Putamen (tissue), 1 donor: Measurements from ENCODE around the gene RMDN3.

Experiments
- DNase-seq: peaks from one replicate; pipeline ENCODE4 v3.0.0-alpha.2; 2016; ENCODE audit warnings: low spot score

The RMDN3 gene

DNA sequence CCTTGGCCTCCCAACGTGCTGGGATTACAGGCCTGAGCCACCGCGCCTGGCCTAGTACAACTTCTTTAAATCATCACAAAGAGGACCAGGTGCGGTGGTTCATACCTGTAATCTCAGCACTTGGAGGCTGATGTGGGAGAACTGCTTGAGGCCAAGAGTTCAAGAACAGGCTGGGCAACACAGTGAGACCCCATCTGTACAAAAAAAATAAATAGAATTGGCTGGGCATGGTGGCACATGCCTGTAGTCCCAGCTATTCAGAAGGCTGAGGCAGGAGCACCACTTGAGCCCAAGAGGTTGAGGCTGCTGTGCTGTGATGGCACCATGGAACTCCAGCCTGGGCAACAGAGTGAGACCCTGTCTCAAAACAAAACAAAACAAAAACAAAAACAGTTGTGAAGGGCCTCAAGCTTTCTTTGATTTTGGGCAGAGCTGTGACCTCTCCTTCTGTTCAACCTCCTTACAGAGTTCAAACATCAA, 5.9 kb downstream of the RMDN3 start:
- no peak for DNase-seq

DNA sequence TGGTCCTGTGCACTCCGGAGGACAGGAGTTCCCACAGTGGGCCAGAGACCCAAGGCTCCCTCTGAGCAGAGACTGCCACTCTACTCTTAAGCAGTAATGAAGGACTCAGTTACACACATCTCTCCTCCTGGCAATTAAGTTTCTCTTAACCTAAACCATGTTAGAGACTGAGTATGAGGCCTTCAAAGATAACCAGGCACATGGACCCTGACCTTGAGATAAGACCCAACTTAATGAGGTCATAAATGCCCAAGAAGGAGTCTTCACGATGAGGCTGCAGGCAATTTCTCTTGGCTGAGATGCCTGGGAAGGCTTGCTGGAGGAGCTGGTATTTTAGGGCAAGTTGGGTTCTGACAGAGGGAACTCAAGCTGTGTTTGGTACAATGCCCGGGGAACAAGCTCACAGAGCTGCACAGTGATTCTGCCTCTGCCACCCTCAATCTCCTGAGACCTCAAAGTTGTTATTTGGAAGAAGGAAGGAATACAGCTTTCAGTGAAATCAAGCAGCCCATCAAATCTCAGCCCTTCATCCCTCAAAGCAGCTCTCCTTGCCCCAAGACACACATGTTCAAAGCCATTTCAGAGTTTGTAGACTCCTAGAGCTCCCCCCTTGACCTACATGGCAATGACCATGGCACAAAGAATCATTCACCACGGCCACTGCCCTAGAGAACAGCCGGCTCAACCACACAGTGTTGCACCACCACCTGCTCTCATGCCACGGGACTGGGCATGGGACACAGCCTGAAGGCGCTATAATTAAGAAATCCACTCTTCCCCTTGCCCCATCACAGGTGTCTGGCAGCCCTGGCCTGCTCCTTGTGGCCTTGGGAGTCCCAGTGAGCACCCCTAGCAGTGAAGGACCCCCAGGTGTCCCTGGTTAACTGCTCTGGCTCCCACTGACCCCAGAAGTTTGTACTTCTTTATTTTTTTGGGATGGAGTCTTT, 7.1 kb downstream of the RMDN3 start:
- DNase-seq = no peak

DNA sequence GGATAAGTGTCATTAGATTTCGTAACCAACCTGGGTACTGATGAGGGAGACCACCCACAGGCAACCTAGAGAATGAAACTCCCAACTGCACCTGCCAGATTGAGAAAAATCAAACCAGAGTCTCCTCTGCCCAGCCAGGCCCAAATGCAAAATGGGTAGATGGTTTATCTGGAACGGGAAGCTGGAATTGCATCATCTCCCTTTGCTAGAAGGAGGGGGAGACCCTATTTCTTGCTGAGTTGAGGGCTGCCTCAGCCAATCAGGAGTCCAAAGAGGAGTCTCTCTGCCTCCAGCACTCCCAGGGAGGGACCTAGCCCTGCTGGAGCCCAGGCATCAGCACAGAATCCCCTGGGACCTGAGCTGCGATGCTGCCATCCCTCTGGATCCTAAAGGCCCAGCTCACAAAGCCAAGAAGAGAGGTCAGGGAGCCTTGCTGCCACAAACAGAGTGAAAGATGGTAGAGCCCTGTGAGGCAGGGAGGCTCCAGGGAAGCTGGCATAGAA, 8.1 kb downstream of the RMDN3 start:
- DNase-seq = no peak

DNA sequence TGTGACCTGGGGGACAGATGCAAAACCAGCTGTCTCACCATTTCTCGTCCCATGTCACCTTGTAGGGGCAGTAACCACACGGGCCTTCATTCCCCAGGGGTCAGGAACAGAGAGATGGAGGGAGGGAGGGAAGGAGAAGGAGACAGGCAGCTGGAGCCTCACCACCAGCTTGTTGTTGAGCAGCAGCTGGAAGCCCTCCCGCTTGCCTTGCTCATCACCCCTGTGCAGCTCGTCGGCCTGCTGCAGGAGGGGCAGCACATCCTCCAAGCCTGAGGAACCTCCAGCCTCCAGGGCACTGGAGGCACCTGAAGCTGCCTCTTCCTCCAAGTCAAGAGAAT, 10.3 kb downstream of the RMDN3 start:
- DNase-seq = no peak

DNA sequence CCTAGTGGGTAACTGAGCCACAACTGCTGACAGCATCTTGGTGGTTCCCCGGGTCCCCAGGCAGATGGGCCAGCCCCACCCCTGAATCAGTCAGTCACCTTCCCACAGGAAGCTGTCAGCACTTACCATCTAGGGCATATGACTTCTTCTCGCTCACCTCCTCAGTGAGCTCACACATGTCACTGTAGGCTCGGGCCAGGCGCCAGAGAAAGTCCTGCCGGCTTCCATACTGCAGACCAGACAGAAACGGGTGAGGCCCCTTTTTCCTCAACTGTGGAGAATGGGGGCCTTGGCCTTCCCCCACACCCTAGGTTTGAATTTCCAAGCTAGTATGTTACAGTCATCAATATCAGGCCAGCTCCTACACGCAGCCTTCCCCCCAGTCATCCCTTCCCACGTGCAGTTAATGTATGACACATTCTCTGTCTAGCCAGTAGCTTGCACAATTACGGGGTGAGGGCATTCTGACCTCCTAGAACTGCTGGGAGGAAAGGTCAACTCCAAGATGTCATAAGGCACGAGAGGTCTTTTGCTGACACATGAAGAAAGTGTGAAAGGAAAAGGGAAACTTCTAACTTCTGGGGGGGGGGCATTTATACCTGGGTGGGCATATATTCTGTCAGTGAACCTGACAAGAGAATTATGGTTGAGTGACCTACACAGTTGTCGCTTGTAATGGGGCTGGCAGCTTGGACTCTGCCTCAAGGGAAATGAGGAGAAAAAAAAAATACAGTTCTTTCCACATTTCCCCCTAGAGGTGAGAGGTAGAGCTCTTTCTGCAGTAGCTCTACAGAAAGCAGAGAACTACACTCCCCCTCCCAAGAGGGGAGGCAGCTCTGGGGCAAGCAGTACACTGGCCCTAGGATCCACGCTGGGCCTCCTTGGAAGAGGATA, 10.9 kb downstream of the RMDN3 start:
- DNase-seq = no peak

DNA sequence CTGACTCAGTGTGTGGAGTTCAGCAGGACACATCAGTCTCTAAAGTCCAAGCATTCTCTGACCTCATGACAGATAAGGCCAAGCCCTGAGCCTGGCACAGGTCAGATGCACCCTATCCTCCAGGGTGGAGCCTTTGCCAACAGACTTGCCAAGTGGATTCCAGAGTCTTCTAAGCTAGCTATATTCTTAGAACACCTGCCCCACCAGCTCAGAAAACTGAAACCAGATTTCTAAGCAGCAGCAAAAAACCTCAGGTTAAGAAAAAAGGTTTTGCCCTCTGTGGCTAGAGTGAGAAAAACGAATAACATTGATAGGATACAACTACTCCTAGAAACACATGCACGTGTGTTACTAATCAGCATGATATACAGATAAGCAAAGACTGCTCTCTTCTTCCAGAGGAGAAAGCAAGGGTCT, 11.6 kb downstream of the RMDN3 start:
- DNase-seq = no peak

DNA sequence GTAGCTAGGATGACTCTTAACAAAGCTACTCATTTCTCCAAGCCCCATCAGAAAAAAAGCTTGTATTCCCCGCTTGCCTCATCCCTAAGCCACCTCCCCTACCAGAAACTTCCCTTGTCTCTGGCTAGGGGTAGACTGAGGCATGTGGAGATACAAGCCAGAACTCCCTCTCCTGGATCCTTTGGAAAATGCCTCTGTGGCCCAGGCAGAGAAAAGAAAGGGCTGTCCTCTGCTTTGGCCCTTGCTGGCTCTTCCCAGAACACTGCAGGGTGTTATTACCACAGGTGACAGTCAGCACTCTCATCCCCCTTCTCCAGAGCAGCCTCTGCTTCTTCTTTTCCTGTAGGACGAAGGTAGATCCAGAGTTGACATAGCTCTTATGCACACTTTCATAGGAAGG, 15.2 kb downstream of the RMDN3 start:
- no peak for DNase-seq

DNA sequence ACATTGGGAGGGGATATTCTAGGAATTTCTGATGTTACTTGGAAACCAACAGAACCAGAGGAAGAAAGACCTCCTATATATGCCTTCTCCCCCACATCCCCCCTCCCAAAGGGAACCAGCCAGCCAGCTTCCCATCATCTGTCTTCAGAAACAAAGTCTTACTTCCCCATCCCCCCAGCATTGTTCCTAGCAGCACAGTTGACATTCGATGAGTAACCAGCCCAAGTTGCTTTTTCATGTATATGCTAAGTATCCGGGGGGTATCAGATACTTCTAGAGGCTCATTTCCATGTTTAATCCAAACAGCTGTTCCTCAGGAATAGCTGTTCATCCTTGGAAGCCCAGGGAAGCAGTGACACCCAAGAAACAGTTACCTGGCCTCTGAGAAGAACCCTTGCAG, 16.0 kb downstream of the RMDN3 start:
- no peak for DNase-seq

DNA sequence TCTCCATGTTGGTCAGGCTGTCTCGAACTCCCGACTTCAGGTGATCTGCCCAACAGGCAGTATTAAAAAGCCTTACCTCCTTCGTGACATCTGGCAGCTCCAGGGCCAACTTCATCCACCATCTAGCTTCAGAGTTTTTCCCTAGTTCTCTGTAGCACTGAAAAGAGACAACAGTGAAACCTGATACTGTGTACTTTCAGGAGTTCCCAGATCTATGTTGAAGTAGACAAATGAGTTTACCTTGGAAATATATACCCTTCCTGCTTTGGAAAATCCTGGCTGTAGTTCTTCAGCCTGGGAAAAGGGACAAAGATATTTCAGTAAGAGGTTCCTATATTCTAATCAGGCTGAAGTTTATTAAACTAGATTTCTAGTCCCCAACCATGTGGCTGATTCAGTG, 18.0 kb downstream of the RMDN3 start:
- no peak for DNase-seq

DNA sequence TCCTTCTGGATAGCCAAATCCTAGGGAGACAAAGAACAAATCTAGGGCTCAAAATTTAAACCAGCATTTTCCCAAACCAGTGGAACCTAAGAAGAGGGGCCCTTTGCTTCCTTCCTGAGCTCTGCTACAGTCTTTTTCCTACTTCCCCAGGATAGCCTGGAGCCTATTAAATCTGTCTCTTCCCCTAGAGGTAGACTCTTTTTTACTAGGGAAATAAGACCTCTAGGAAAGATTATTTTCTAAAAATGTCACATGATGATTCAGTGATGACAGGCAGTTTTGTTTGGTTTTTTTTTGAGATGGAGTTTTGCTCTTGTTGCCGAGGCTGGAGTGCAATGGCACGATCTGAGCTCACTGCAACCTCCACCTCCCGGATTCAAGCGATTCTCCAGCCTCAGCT, 18.5 kb downstream of the RMDN3 start:
- DNase-seq = no peak

DNA sequence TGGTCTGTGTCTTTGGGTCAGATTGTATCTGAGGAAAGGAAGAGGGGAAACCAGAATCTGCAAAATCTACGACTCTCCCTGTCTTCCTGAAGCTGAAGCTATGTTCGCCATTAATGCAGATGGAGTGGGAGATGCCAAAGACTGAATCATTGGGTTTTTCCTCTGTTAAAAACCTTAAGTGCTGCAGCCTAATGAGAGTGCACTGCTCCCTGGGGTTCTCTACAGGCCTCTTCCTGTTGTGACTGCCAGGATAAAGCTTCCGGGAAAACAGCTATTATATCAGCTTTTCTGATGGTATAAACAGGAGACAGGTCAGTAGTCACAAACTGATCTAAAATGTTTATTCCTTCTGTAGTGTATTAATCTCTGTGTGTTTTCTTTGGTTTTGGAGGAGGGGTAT, 24.0 kb downstream of the RMDN3 start:
- DNase-seq = no peak

DNA sequence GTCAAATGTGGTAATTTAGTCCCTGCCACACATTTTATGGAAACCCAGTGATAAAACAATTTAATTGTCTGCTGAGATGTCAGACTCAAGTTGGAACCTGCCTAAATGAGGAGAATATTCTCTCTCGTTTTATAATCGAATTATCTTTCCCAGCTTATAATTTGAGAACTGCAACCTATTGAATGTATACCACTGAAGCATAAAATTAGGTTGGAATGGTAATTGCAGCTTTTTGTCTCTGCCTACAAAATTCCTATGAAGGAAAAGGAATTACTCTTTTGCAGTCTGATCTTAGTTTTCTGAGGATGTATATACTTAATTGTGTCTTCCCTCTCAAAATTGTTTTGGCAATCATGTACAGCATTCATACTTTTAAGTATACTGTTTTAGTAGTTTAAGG, 31.1 kb downstream of the RMDN3 start:
- no peak for DNase-seq

DNA sequence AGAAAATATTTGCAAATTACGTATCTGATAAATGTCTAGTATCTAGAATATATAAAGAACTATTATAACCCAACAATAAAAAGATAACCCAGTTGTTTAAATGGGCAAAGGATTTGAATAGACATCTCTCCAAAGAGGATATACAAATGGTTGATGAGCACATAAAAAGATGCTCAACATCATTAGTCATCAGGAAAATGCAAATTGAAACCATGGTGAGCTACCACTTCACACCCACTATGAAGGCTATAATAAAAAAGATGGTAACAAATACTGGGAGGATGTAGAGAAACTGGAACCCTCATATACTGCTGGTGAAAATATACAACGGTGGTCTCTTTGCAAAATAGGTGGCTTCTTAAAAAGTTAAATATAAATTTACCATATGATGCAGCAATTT, 32.1 kb downstream of the RMDN3 start:
- DNase-seq = no peak

DNA sequence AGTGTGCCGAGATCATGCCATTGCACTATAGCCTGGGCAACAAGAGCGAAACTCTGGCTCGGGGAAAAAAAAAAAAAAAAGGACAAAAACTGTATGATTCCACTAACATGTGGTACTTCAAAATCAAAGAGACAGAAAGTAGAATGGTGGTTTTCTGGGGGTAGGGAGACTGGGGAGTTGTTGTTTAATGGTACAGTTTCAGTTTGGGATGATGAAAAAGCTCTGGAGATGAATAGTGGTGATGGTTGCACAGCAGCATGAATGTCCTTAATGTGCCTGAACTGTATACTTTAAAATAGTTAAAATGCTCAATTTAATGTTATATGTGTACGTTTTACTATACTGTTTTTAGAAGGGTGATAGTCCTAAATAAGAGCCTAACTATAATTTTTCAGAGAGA, 32.7 kb downstream of the RMDN3 start:
- no peak for DNase-seq

DNA sequence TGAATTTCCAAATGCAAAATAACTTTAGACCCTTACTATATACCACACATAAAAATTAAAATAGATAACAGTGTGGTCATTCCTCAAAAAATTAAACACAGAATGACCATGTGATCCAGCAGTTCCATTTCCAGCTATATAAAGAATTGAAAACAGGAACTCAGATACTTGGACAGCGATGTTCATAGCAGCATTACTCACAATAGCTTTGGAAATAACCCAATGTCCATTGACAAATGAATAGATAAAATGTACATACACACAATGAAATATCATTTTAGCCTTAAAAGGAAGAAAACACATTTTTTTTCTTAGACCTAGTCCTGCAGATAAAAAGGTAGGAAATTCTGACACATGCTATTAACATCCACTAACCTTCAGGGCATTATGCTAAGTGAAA, 33.4 kb downstream of the RMDN3 start:
- DNase-seq = no peak

DNA sequence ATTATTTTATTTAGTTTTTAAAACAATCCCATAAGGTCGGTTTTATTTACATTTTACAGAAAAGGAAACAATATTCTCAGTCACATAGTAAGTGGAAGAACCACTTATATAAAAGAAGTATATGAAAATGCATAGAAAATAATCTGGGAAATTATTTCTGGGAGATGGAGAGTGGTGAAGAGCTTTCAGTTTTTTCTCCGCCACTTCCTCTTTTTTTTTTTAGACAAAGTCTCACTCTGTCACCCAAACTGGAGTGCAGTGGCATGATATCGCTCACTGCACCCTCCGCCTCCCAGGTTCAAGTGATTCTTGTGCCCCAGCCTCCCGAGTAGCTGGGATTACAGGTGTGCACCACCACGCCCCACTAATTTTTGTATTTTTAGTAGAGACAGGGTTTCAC, 38.9 kb downstream of the RMDN3 start:
- no peak for DNase-seq

DNA sequence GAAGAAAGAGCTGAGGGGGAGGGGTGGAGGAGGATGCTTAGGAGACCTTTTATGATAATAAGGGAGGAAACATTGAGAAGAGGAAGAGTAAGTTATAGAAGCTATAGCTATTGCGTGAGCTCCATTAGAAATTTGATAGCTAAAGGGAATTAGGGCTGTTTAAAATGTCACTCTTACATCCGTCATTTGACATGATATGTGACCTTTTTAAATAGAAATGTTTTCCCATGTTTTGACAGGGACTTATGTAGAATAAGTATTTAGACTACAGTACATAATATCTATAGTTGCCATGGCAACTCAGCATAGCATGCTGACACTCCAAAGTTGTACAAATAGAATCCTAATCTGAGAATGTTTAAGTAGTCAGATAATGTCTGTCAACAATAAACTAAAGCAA, 40.9 kb downstream of the RMDN3 start:
- no peak for DNase-seq

DNA sequence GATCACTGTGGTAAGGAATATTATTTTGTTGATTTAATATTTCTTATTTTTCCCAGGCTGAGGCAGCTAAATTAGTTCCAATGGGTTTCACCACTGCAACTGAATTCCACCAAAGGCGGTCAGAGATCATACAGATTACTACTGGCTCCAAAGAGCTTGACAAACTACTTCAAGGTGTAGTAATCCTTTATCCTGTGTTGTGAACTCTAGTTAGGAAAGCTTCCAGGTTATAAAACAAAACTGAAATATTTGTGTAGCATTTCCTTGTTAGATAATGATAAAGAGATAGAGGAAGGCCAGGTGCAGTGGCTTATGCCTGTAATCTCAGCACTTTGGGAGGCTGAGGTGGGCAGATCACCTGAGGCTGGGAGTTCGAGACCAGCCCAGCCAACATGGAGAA, 48.9 kb downstream of the RMDN3 start:
- DNase-seq = no peak

DNA sequence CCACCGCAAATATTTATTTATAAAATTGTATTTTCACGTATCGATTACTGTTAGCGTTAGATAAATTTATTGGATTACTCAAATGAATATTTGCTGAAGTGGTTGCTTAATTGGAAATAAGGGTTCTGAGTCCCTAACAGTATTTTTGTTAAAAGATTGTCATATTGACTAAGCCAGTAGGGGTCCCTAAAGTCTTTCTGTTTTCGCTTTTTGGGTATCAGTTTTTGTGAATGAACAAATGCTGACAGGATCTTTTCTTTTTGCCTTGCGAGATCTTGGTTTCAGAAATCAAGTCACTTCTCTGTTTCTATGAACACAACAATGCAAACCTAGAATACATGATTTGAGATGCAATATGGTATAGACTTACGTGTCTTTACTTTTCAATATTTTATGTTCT, 53.0 kb downstream of the RMDN3 start:
- DNase-seq = no peak

DNA sequence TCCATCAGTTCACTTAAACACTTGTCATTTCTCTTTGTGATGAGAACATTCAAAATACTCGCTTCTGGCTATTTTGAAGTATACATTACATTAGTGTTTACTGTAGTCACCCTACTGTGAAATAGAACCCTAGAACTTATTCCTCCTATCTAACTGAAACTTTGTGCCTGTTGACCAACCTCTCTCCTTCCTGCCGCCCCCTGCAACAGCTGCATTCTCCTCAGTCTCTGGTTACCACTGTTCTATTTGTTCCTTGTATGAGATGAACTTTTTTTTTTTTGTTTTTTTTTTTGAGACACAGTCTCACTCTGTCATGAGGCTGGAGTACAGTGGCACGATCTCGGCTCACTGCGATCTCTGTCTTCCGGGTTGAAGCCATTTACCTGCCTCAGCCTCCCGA, 57.1 kb downstream of the RMDN3 start:
- no peak for DNase-seq

DNA sequence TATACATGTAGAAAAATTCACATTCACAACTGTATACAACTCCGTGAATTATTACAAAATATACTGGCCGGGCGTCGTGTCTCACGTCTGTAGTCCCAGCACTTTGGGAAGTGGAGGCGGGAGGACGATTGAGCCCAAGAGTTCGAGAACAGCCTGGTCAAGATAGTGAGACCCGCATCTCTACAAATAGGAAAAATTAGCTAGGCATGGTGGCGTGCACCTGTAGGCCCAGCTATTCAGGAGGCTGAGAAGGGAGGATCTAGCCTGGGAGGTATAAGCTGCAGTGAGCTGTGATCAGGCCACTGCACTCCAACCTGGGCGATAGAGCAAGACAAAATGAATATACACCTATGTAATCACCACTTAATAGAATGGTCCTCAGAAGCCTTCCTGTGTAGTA, 58.8 kb downstream of the RMDN3 start:
- DNase-seq = no peak

DNA sequence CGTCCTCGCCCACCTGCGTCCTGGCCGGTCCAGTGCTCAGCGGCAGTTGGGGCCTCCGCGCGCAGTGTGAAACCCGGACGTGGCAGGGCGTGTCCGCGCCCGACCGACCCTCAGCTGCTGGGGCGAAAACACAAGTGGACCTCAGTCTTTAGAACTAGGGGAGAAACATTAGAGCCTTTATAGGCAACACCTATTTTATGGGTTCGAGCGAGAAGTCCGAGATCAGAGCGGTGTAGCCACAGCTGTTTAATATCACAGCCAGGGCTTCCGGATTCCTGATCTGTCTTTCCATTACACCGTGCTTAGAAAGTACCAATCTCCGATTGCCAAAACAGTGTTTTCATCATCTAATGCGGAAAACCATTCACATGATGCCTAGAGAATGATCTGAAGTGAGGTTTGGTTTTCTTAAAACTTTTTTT, 59.6 kb downstream of the RMDN3 start:
- DNase-seq = no peak
